NCI-H2107 (cell line): ENCODE results near the gene MDK.

Experiments used
- DNase-seq: peaks from one replicate; lab custom pipeline; 2025; lab: John Stamatoyannopoulos, UW

MDK gene

DNA sequence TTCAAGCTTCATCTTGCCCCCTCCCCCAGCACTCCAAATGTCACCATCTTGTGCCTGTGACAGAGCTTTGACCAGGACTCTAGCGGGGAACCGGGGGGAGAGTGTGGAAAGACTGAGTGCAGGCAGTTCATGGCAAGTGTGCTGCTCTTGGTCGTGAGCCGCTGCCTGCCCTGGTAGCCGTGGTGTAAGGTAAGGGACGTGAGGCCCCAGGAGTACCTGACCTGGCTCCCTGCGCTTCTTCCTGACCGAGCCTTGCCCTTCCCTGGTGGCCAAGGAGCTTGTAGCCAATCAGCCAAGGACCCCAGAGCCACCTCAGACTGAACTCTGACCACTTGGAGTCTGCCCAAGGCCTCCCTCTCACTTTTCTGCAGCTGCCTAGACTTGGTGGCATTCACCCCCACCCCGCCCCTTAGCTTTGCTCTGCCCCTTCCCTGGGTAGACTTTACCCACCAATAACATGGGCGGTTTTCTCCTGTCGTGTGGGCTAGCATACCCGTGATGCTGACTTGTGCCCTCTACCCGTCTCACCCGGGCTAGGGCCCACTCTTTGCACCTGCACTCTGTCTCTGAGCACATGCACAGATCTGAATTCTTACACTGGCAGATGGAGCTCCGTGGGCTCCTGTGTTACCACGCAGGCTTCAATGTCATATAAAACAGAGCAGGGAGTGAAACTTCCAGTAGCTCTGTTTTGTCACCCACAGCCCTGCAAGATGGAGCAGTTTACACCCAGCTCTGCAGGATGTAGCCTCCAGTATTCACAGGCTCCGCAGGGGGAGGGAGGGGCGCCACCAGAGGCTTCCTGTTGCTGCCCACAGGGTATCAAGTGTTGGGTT is 32.7 kb upstream of the MDK start:
- DNase-seq: no peak

DNA sequence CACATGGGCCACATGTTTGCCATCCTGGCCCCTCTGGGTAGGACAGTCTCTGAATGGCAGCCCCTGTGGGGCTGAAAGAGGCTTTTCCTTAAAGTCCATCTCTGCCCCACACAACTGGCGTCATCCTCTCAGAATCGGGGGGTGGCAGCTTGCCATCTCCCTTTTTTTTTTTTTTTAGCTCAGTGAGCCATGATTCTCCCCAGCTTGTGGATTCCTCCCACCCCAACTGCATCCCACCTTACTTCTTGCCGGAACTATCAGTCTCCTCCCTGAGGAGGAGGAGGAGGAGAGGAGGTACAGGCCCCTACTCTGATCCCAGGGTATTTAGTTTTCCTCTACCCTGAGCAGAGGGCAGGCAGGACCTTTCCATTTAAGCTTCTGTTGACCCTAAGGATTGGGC is 30.8 kb upstream of the MDK start:
- no peak for DNase-seq

DNA sequence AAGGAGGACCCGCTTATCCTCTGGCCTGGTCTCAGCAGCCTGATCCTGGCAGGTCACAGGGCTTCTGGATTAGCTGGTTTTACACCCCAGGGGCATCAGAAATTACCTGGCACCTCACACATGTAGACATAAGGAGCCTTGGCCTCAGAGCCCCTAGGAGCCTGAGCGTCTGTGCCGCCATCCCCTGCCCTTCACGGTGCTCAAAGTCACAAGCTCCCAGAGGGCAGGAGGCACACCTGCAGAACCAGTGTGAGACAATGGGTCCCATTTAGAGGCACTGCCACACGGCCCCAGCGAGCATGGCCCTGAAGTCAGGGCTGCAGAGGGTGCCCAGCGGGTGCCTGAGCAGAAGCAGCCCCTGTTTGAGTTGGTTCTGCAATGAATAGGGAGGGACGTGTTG is 30.3 kb upstream of the MDK start:
- no peak for DNase-seq

DNA sequence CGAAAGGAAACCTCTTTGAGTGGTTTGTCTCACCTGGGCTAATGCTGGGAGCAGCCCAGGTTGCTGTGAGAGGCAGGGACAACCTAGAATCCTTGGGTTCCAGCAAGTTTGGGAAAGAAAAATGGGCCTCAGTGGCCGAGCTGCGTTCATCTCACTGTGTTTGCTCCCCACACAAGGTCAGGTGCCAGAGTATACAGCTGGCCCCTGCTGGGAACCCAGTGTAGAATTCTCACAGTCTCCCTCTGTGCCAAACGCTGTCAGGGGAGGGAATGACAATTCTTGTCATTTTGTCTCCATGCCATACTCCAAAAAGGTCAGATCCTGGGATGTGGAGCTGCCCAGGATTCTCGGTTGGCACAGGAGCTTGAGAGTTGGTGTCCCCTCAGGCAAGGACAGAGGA is 29.9 kb upstream of the MDK start:
- no peak for DNase-seq

DNA sequence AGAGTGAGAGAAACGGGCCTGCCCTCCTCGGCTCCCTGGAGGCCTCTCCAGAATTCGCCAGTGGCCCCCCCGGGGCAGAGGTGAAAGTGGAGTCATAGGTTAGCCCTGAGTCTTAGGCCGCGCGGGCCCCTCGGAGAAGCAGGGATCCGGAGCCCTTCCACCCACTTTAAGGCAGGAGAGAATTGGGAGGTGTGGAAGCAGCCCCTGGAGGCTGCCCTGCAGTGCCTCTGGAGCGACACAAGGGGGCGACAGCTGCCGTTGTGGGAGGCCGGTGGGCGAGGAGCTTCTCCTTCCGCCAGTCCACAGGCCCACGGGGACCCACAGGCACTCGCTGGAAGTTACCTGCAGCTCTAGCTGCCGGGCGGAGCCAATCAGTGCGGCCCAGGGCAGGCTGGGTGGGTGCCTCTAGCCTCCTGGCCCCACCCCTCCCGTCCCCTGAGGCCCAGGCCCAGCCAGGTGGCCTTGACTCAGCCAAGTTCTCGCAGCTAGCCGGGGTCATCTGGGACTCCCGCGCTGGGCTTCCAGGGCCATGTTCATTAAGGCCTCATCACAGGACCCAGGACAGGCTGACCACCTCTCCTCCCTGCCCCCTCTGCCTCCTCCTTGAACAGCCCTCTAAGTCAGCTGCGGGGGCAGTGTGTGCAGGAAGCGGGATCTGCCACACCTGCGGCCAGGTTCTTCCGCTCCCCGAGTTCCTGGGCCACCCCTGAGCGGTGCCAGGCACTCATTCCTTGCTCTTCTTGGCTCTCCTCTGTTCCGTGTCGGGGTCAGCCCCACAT is 29.2 kb upstream of the MDK start:
- no peak for DNase-seq

DNA sequence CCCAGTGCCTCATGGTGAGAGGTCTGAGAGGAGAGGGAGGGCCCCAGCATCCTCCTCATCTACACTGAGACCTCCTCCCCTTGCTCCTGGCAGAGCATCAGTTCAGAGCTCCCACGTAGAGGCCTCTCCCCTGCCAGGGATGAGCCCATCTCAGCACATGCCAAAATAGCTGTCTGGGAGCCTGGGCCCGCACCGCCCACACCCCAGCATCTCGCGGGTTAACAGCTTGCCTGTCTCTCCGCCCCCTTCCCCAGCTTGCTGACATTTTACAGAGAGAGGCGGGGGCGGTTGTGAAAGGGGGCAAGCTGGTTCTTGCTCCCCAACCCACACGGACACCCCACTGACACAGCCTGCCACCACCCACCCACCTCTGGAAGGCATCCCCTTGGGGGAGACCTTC is 27.8 kb upstream of the MDK start:
- DNase-seq: no peak

DNA sequence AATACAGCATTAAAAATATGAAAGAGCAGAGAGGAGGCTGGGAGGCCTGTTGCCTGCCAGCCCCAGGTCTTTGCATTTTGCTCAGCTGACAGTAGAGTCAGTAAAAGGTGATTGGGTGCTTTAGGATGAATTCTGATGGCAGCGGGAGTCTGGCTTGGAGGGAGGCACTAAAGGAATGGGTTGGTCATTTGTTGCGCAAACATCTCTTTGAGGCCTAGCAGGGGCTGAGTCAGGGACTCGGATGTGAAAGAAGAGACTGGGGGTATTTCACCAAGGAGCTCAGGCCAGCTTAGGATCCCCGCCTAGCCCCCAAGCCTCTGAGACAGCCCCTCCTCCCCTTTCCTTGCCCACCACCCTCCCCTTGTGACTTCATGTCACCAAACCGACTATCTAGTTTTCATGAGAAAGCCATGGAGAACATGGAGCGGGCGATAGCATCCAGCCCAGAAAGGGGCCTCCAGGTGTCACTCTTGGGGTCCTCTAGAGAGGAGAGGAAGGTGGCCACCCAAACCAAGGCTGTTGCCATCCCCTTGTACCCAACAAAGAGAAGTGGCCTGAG is 24.5 kb upstream of the MDK start:
- no peak for DNase-seq

DNA sequence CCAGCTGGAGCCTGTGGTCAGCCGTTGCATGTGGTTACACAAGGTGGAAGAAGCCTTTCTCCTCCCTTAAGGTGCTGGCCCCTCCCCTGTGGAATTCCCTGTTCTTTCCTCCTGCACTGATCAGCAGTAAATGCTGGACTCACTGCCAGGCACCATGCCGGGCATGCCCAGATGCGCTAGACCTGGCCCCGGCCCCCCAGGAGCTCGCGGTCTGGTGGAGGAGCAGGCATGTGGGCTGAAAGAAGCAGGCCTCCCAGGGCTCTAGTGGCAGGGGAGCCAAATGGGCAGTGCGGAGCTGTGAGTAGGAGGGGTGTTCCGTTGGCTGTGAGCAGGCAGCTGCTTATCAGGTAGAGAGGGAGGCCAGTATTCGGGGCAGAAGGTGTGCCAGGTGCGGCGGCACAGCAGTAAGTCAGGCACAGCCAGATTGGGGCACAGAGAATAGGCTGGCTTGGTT is 24.0 kb upstream of the MDK start:
- peak; percentile 79 for DNase-seq

DNA sequence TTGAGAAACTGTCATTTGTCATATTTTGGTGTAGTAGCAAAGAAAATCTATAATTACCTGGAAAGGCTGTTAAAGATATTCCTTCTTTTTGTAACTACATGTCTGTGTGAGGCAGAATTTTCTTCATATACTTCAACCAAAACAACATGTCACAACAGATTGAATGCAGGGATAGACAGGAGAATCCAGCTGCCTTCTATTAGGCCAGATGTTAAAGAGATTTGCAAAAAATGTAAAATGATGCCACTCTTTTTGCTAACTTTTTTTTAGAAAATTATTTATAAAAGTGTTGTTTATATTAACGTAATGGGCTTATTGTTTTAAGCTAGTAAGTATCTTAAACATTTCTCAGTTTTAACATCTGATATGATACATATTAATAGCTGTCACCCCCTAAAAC is 21.5 kb upstream of the MDK start:
- no peak for DNase-seq

DNA sequence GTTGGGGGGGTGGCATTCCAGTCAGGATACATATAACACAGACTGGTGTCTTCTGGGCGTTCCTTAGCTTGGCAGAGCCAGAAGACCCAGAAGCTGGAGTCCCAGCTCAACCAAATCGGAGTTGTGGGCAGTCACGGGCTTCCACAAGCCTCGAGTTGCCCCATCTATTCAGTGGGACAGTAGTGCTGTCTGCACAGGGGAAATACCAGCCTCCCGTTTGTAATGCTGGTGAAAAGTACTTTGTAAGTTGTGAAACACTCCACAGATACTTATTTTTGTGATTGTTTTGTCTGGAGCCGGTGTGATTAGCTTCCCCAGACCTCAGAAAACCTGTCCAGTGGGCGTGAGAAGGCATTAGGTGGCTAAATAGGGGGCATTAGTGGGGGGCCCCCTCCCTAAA is 20.6 kb upstream of the MDK start:
- DNase-seq: no peak

DNA sequence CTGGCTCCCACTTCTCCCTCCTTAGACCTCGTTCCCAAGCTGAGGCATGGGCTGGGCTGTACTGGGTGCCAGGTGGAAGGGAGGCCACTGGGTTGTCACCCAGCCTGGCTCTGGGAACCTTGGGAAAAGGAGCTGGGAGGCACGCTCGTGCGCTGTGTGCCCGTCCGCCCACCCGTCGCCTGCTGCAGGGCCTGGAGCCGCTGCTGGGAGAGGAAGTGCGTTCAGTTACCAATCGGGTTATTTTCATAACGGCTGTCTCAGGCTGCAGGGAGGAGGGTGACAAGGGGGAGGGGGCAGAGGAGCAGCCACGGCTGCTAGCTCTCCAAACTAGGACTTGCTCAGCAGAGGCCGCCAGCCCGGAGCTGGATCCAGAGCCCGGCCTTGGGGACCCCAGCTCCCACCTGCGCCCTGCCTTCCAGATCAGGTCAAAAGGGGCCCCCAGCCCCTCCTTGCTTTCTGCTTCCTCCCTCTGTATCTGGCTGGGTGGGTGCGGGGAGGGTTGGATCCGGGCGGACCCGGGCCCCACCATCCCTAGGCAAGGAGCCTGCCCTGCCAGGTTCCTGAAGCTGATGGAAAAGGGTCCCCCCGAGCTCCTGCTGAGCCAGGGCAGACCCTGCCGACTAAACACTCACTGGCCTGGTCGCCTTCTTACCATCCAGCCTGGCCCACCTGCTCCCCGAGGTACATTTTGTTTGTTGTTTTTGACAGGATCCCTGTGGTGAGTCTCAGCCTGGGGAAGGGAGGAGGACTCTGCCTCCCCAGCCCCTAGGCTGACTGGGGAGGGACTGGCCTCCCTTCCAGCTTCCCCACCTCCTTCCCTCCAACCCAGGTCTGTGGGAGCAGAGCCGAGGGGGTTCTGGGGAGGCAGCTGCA is 19.9 kb upstream of the MDK start:
- peak; percentile 76 for DNase-seq

DNA sequence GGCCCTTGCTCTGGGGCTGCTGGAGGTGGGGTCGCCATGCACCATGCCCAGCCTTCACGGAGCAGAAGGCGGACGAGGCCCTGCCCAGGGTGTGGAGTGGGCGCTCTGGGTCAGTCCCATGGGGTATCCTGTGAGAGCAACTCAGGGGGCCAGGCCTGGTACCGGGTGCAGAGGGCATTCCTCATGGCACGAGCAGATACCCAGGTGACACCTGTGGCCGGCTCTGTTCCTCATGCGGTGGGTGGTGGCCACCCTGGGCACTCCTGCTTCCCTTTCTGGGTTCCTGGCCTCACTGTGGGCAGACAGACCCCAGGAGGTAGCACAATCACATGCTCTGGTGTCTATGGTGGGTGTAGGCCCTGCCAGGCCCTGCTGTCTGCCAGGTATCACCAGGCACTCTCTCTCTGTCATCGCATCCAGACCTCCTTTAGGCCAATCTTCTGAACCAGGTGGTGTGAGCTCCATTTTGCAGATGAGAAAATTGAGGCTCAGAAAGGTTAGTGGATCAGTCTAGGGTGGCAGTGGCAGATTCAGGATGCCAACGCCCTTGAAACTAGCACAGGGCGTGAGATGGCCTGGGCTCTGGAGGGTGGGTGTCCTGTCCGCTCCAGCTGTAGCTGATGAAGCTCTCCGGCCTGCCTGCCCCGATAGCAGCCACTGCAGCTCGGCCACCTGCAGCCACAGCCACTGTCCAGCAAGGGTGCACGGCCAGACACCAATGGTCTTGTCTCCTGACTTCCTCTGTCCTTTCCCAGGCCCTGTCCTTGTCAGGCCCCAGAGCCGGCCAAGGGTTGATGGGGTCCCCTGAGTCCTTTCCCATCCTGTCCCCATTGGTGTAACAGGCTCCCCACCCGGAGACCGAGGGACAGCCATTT is 19.1 kb upstream of the MDK start:
- no peak for DNase-seq

DNA sequence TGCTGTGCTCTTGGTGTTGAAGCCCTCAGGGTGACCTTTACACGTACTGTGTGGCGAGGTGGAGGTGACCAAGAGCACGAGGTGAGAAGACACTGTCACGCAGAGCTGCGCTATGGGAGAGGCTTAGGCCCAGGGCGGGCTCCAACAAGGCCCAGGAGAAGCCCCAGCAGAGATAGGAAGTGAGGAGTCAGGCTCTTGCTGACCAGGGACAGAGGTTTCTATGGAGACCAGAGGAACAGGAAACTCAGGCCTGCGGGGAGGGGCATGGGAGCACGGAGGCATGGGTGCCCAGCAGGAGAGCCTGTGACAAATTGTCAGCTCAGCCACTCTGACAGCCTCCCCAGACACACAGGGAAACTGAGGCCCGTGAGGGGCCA is 18.4 kb upstream of the MDK start:
- DNase-seq: no peak

DNA sequence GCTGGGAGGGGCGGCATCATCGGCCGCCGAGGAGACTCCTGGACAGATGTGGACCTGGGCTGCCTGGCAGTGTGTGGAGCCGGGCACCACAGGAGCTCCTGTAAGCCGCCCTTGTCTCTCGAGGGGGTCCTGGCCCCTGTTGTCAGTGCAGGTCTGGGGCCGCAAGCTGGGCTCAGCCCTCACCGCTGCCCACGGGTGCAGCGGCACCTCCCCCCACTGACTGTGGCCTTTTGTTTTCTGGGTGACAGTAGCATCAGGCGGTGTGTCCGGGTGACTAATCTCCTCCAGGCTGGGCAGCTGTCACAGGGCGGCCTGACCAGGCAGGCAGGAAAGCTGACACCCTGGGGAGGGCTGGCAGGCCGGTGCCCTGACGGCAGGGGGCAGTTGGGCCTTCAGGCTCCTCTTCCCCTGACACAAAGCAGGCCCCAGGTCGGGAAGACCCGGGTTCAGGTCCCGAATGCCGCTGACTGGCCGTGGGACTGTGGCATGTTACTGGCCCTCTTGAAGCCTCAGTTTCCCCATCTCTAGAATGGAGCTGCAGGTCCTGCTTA is 17.9 kb upstream of the MDK start:
- DNase-seq: no peak

DNA sequence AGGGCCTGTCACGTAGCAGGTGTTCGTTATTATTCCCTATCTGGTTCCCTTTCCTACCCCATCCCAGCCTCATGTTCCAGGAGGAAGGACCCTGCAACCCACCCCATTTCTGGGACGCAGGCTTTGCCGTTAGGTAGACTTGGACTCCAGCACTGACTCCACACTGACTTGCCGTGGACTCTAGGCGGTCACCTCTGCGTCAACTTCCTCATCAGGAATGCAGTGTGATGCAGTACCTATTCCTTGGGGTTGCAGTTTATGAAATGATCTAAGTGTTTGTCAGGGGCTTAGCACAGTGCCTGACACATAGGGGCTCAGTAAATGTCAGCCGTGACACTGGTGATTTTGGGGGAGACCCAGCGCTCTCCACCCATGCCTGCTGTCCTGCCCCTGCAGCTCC is 17.4 kb upstream of the MDK start:
- DNase-seq: no peak

DNA sequence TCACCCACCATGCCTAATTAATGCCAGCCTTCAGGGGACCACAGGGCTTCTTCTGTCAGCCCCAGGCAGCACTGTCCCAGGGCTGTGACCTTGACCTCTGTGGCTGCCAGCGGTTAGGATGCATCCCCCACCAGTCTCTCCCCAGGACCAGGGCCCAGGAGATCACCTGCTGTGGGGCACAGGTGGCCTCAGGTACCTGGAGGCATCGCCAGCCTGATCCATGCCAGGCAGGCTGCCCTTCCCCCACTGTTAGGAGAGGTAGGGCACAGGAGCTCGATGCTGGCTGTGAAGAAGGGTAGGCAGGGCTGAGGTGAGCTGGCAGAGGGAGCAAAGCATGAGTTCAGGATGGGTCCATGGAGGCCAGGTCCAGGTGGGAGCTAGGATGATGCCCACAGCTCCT is 16.7 kb upstream of the MDK start:
- no peak for DNase-seq

DNA sequence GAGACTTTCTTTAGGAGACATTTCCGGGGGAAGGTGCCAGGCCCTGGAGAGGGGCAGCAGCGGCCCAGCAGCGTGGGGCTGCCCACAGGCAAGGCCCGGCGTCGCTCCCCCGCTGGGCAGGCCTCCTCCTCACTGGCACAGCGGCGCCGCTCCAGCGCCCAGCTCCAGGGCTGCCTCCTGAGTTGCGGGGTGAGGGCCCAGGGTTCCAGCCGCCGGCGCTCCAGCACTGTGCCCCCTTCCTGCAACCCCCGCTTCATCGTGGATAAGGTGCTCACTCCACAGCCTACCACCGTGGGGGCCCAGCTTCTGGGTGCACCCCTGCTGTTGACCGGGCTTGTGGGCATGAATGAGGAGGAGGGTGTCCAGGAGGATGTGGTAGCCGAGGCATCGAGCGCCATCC is 15.2 kb upstream of the MDK start:
- DNase-seq: no peak

DNA sequence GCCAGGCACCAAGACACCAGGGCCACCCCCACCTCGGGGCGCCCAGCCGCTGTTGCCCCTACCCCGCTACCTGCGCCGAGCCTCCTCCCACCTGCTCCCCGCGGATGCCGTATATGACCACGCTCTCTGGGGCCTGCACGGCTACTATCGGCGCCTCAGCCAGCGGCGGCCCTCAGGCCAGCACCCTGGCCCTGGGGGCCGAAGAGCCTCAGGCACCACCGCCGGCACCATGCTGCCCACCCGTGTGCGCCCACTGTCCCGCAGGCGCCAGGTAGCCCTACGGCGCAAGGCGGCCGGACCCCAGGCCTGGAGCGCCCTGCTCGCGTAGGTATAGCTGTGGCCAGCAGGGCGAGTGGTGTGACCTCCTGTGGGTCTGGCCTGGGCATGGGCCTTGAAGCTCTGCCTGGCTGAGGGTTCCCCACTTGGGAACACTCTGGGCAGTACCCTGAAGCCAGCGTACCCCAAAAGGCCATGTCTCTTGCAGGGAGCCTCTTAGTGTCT is 14.8 kb upstream of the MDK start:
- DNase-seq: no peak

DNA sequence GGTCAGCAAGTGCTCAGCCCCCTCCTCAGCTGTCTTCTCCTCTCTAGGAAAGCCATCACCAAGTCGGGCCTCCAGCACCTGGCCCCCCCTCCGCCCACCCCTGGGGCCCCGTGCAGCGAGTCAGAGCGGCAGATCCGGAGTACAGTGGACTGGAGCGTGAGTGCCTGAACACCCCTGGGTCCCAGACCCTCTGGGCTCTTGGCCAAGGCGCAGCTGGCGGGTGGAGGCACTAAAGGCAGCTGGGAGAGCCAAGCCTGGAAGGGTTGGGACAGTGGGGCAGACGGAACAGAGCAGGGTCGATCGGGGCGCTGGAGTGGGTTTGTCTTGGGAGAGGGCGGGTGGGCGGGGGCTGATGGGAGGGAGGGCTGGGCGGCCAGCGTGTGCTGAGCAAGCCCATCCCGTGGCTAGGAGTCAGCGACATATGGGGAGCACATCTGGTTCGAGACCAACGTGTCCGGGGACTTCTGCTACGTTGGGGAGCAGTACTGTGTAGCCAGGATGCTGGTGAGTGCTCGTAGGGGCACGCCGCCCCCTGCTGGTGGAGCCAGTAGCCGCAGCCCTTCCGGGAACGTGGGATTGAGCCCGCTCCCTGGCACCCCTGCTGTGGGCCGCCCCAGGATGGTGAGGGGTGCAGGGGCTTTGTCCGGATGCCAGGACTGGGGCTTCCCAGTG is 14.1 kb upstream of the MDK start:
- DNase-seq: no peak

DNA sequence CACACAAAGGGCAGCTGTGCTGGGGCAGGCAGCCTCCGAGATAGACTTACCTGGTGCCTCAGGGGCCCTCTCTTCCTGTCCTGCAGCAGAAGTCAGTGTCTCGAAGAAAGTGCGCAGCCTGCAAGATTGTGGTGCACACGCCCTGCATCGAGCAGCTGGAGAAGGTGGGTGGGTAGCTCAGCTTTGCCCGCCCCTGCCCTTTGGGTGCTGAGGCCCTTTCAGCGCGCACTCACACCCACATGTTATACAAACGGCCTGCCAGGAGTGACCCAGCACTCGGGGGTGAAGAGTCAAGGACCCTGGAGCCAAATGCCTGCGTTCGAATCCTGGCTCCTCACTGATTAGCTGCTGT is 13.6 kb upstream of the MDK start:
- no peak for DNase-seq
